NCI-H510A treated with DMSO at 0.1 percent for 48 hours (cell line): ENCODE measurements around the gene SLIT1.

Source experiments
- DNase-seq: peaks from one replicate; lab custom pipeline; 2025; lab: John Stamatoyannopoulos, UW

Gene SLIT1

GRCh38 chr10:97063271-97063982 lies 122.3 kb downstream of the SLIT1 start:
- DNase-seq = no peak

GRCh38 chr10:97062456-97062855 lies 123.3 kb downstream of the SLIT1 start:
- DNase-seq = no peak

DNA sequence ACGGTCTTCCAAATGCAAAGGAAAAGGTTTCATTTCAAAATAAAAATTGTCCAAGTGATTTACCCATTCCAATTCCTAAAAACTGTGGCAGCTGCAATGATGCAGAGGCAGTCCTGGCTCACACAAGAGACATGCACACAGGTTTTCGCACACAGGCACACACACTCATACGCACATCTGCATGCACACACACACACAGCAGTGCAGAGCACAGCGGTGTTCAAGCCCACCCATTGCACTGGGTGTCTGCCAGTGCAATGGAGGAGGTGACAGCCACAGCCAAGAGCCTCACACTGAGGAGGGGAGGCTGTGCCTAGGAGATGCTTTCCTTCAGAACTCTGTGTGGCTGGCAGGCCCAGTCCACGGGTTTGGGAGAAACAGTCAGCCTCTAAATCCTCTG lies 123.7 kb downstream of the SLIT1 start:
- no peak for DNase-seq

GRCh38 chr10:97061423-97061822 lies 124.3 kb downstream of the SLIT1 start:
- no peak for DNase-seq

GRCh38 chr10:97060441-97061084 lies 125.2 kb downstream of the SLIT1 start:
- no peak for DNase-seq

DNA sequence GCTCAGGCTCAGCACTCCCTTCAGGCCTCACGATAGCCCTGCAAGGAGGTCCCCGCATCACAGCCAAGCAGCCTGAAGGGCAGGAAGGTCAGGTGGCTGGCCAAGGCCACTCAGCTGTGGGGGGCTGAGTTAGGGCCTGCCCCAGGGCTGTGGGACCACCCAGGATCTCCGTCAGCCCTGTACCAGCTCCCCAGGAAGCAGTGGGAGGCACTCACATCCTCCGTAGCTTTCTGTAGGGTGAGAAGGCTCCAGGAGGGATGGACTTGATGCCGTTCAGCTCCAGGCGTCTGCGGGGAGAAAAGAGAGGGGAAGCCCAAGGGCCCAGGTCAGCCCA lies 125.9 kb downstream of the SLIT1 start:
- DNase-seq = no peak

DNA sequence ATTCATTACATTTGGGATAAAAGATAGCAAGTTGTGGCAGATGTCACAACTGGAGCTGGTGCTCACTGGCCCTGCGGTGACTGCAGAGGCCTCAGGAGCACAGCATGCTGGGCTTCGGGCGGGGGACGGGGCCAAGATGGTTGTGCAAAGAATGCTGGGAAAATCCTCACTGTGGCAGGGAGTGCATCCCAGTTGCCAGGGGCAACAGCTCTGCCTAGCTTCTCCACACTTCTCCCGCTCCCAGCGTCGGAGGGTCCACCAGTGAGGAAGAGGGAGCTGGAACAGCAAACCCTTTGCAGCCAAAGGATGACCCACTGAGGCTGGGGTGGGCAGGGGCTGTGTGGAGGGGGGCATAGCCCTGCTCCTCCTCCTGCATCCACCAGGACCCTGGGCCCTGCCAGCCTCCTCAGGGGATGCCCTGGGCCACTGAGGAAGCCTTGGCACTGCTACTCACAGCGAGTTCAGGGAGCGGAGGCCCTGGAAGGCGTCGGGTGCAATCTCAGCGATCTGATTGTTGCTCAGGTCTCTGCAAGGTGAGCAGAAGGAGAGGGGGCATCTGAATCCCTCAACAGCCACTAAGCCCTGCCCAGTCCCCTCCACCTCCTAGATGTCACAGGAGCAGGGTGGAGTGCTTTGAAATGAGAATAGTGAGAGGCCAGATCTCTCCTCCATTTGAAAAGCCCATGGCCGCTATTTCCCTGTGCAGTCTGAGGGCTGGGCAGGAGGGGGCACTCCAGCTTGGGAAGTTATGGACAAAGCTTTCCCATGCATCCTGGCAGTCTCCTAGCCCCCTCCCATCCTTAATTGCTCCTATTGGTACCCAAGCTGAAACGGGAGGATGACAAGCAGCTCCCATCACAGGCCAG lies 126.5 kb downstream of the SLIT1 start:
- DNase-seq = no peak

DNA sequence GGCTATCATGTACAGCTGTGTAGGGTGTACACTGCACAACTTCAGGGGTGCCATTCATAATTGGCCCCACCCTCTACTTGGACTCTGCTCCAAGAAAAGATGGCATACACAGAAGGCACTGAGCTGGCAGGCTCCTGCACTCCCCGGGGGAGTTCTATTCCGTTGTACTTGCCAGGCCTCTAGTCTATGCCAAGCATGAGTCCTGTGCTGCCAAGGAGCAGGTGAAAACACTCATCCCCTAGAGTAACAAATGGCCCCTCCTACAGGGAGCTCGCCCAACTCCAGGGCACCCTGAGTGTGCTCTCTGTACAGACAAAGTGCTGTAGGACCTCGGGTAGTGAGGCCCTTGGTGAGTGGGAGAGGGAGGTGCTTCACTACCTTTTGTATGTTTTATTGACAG lies 127.2 kb downstream of the SLIT1 start:
- no peak for DNase-seq

DNA sequence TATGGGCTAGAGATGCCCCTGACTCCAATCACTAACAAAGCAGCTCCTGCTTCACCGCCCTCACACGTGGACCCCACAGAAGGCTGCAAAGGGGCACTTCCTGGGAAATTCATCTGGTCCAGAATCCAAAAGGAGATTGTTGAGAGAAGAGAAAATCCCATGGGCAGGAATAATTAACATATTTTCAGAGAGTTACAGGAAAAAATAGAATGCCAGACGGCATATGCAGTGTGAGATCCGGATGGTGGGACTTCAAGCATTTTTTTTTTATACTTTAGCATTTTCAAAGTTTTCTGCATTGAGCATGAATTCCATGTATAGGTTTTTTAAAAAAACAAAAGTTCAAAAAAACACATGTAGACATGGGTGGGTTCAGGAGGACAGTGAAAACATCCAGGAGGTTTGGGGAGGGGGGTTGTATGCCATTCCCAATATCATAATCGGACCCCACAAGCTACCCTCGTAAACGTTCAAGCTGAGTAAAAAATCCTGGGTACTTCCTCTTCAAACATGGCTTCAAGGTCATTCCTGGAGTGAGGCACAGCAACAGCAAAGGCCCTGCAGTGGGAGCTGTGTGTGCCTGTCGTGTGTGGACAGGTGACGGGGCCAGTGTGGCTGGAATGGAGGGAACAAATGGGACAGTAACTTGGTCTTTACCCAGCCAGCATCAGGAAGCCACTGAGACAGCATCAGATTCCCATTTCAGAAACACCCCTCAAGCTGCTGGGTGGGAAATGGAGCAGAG lies 128.1 kb downstream of the SLIT1 start:
- DNase-seq = no peak

- DNase-seq = no peak
Observed at GRCh38 chr10:97056003-97056630, 129.6 kb downstream of the SLIT1 start.

- no peak for DNase-seq
Observed at GRCh38 chr10:97053276-97053675, 132.5 kb downstream of the SLIT1 start.

GRCh38 chr10:97050956-97051496 lies 134.7 kb downstream of the SLIT1 start:
- no peak for DNase-seq

DNA sequence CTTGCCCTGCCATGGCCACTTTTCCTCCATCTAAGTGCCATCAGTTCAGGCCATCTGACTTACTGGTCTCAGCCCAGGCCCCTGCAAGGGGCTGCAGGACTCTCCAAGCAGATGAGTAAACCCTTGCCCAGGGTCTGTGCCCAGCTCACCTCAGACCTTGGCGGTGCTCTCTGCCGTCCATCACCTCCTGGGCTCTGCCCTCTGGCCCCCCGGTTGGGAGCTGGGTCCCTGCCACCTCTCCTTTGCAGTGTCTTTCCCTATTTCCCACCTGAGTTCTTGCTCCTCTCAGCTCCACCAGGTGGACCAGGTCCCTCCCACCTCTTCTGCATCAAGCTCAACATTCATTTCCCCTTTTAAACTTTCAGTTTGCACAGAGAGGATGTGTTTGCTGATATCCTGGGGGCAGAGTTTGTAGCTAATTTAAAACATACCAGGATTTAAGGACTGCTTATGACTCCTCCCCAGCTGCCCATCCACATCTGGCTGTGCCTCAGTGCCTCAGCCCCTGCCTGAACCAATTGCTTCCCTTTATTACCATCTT lies 135.5 kb downstream of the SLIT1 start:
- no peak for DNase-seq

DNA sequence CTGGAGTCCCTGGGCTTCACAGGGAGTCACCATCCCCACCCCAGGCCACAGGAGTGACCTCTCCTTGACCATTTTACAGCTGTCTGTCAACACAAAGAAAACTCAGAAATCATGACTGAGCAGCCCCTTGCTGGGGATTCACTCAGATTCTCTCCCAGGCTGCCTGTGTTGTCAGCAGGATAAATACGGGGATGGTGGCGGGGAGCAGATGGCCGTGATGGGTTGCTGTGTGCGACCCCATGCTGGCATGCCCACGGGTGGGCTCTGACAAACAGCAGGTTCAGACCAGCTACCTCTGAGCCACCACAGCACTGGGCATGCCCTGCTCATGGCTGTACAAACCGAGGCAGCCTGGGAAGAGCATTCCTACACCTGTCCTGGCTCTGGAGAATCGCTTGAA lies 136.1 kb downstream of the SLIT1 start:
- DNase-seq = no peak

GRCh38 chr10:97048649-97049427 lies 136.9 kb downstream of the SLIT1 start:
- DNase-seq = peak; percentile 16

DNA sequence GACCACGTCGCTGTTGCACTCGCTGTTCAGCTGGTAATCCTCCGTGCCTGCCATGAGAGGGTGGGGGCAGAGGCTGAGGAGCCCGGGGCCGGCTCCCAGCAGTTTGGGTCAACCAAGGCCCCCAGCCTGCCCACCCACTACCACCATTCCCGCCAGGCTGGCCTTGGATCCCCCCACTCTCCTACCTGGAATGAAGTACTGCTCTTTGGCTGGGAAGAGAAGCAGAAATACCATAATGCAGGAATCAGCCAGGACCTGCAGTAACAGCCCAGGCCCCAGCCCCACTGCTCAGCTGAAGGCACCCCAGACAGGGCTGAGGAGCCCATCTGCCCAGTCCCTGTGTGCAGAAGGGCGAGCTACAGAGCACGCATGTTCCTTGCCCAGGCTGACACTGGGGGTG lies 138.0 kb downstream of the SLIT1 start:
- no peak for DNase-seq

DNA sequence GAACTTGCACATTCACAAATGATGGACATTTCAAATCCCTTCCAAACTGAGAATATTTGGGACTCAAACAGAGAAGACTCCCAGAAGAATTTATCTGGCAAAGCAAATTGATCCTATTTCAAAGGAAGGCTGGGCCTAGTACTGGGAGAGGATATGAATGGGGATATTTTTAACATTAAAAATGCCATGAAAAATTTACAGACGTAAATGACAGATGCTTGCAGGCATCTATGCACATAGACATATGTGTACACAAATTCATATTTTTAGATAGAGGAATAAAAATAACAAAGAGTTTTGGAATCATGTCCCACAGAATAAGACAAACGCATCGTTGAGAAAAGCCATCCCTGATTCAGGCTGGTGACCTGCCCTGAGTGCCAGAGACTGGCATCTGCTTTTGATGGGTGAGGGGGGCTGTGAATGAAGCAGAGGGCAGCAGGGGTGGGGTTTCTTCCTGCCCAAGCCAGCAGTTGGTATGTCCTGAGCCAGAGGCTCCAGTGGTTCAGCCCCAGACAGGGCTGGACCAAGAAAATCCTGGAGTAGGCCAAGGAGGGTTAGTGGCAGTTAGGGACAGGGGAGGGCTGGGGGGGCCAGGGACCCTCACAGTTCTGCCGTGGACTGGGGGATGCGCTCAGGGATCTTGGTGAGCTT lies 138.5 kb downstream of the SLIT1 start:
- no peak for DNase-seq

- no peak for DNase-seq
Observed at GRCh38 chr10:97046456-97047082, 139.2 kb downstream of the SLIT1 start.

- DNase-seq = no peak
Observed at GRCh38 chr10:97043563-97043855, 142.2 kb downstream of the SLIT1 start.
